ENCODE data around the gene KSR2.

KSR2 gene

DNA sequence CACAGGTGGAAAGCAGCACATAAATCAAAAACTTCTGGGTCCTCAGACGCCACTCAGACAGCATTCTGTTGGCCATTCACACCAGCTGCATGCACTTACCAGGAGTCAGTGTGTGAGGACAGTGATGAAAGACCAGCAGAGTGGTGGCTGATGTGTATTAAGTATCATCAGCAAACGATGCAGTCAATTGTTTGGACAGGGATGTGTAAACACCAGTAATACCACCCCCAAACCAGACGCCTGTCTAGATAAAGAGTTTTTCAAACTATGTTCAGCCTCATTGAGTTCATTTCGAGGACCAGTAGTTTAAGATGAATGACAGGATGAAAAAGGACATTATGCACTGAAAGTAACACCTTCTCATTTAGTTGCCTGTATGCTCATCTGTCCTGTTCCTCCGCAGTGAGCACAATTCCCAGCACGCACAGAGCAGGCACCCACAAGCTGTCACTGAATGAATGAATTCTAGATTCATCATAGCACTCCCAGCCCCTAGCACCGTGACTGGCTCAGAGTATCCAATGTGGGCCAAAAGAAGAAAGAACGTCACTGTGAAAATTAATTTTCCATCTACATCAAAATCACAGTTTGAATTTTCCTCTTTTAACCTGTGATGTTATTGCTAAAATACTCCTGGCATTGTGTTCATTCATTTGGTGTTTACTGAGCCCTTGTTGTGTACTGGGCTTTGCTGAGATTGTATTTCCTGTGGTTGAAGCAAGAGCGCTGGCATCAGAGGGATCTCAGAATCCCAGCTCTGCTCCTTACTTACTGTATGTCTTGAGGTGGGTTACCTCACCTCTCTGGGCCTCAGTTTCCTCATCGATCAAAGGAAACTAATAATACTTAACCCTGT, 482.6 kb downstream of the KSR2 start:
- H3K4me3 ChIP-seq (ENCODE audit: low read depth, low read length) = no peak overlapping the region
- TF ChIP-seq, protein P1, sequence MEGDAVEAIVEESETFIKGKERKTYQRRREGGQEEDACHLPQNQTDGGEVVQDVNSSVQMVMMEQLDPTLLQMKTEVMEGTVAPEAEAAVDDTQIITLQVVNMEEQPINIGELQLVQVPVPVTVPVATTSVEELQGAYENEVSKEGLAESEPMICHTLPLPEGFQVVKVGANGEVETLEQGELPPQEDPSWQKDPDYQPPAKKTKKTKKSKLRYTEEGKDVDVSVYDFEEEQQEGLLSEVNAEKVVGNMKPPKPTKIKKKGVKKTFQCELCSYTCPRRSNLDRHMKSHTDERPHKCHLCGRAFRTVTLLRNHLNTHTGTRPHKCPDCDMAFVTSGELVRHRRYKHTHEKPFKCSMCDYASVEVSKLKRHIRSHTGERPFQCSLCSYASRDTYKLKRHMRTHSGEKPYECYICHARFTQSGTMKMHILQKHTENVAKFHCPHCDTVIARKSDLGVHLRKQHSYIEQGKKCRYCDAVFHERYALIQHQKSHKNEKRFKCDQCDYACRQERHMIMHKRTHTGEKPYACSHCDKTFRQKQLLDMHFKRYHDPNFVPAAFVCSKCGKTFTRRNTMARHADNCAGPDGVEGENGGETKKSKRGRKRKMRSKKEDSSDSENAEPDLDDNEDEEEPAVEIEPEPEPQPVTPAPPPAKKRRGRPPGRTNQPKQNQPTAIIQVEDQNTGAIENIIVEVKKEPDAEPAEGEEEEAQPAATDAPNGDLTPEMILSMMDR (IDR thresholded peaks at IDR 0.05; ENCODE audit: borderline replicate concordance, insufficient read depth, low read depth, low read length) = no peak

DNA sequence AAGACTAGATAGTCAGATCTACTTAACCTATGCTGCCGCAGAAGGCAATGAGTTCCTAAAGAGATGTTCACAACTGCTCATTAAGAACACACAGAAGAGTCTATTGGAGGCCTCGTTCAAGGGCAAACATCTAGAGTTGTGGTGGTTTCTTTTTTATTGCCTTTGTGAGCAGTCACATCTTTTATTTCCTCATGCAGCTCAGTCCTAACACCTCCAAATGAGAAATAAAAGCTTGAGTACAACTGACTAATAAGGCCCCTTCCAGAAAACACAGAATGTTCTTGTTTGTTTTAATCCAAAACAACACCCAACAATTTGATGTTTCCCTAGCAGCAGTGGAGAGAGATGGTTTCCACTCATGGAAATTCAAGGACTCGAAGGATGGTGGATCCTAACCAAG, 483.9 kb downstream of the KSR2 start:
- TF ChIP-seq, protein P1 (IDR thresholded peaks at IDR 0.05; ENCODE audit: borderline replicate concordance, insufficient read depth, low read depth, low read length) = no peak

DNA sequence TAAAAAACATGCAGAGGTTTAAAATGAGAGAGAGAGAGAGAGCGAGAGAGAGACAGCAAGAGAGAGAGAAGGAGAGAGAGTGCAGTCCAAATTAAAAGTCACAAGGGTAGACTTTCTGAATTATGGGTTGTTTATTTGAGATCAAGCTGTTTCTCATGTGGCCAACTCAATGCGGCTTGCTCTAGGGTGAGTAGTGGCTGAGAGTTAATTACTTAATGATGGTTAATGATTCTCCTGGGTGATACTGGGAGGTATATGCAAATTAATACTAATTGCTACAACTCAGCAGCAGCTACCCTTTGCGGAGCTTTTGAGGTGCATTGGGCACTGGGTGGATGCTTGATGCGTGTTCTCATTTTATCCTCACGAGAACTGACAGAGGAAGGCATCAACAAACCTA, 485.3 kb downstream of the KSR2 start:
- no peak overlapping the region for H3K4me3 ChIP-seq (ENCODE audit: low read depth, low read length)
- TF ChIP-seq, protein P1 (IDR thresholded peaks at IDR 0.05; ENCODE audit: borderline replicate concordance, insufficient read depth, low read depth, low read length) = no peak

More for the DNA sequence above, 483.9 kb downstream of the KSR2 start:
- H3K4me3 ChIP-seq (ENCODE audit: low read depth, low read length) = no peak overlapping the region

DNA sequence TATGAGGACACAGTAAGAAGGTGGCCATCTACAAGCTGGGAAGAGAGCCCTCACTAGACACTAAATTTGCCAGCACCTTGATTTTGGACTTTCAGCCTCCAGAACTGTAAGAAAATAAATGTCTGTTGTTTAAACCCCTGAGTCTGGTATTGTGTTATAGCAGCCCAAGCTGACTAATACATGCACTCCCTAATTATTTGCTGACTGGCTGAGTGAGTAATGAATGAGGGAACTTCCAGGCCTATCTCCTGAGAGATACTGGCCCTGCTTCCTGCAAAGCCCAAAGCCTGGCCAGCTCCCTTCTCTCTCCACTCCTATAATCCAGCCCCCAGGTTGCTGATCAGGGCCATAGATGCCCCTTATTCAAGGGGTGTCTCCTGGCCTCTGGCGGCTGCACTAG, 487.3 kb downstream of the KSR2 start:
- H3K4me3 ChIP-seq (ENCODE audit: low read depth, low read length) = no peak overlapping the region
- TF ChIP-seq, protein P1 (IDR thresholded peaks at IDR 0.05; ENCODE audit: borderline replicate concordance, insufficient read depth, low read depth, low read length) = no peak

DNA sequence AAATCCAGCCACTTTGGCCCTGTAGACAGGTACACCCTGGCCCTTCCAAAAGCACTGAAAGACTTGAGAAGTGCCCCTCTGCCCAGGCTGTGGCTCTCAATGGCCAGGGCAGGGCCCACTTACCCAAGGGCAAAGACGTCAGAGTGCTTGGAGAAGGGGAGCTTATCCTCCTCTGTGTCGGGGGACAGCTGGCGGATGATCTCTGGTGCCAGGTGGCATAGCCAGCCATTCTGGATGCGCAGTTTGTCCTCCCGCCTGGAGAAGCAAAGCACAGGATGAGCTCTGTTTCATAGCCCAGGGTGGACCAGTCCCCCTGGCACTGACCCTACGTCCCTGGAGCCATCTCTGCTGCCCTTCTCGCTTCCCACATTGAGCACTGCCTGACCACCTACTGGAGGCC, 492.4 kb downstream of the KSR2 start:
- TF ChIP-seq, protein P1 (IDR thresholded peaks at IDR 0.05; ENCODE audit: borderline replicate concordance, insufficient read depth, low read depth, low read length) = no peak
- H3K4me3 ChIP-seq (ENCODE audit: low read depth, low read length) = no peak overlapping the region

DNA sequence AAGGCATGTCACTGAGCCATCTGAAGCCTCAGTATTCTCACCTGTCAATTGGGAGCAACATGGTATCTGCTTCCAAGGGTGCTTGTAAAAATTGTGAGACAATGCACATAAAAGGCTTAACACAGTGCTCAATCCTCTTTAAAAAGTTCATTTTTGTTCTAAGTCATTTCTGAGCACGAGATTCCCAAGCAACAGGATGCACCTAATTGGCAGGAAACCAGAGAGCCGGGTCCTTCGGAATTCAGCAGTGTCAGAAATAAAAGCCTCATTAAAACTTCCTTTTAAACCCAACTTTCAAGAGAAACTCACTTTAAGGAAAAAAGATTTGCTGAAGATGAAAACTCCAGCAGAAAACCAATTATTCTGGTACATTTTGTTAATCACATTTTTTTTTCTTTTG, 494.9 kb downstream of the KSR2 start:
- TF ChIP-seq, protein P1 (IDR thresholded peaks at IDR 0.05; ENCODE audit: borderline replicate concordance, insufficient read depth, low read depth, low read length) = no peak
- H3K4me3 ChIP-seq (ENCODE audit: low read depth, low read length) = no peak overlapping the region

DNA sequence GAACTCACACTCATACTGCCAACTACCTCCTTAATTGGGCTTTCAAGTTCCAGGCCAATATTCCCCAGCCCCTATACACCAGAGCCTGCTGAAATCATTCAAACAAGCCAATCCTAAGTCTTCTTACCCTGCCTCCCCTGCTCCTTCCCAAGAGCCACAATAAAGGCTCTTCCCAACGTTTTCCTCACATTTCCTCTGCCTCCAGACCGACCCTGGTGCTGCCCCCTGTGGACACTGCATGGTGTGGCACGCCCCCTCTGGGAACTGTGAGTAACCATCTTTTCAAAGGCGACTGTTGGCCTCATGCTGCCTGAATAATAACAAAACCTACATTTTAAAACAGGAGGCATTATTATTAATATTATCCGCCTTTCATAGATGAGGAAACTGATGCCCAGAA, 495.8 kb downstream of the KSR2 start:
- TF ChIP-seq, protein P1 (IDR thresholded peaks at IDR 0.05; ENCODE audit: borderline replicate concordance, insufficient read depth, low read depth, low read length) = peak; percentile 44; the same call in 1 of the 2 replicates
- no peak overlapping the region for H3K4me3 ChIP-seq (ENCODE audit: low read depth, low read length)

Measured in GM12875 (cell line).